ENCODE measurements around the gene NCOA6.
A peak's percentile ranks its signal among the peaks of the same experiment; 100 is the strongest.

Gene NCOA6

DNA sequence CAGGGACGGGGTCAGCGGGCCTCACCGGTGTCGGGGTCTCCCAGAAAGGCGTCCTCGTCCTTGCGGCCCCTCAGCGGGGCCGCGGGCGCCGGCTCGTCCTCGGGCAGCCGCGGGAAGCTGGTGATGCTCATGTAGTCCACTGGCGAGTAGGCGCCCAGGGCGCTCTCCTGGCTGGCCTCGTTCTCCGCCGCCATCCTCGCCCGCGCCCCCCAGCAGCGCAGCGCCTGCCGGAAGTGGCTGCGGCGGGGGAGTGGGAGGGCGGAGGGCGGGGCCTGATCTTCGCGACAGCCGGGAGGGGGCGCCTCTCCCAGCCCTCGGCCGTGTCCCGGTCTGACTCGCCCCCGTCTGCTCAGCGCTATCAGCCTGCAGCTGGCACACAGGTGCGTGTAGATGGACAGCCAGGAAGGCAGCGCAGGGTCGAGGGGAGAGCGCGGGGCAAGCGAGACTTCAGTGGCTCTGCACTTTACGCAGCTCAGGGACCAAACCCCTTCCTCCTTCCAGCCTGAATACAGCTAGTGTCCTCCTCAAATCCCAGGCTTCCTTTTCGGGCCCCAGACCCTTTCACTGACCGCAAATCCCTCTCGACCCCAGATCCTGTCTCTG is 47.3 kb upstream of the NCOA6 start, which contains the start of gene GGT7:
Gene GGT7 (minus strand): TSS at position 235 of the 603 bp plus-strand sequence. CDS start 41 bp downstream, at position 194.
- peaks cover 45% of the 10 kb centered on the region for H3K27me3 ChIP-seq (ENCODE audit: control insufficient read depth, low read length)
- no peaks in the 10 kb centered on the region for H3K9me2 ChIP-seq (replicated peaks; ENCODE audit: control insufficient read depth, low read length)
- no peaks in the 10 kb centered on the region for H3K79me2 ChIP-seq (ENCODE audit: control insufficient read depth, low read length)
- H4K20me1 ChIP-seq (ENCODE audit: control insufficient read depth, insufficient read depth, low read depth, low read length) = no peaks in the 10 kb centered on the region
- peak within 1 kb of the TSS; percentile 69 for H3K4me2 ChIP-seq (ENCODE audit: low read length)
- H3F3A ChIP-seq (ENCODE audit: control insufficient read depth, insufficient read depth) = no peaks in the 10 kb centered on the region
- H3K27ac ChIP-seq (ENCODE audit: low read depth, low read length) = no peak within 1 kb of the TSS
- no peaks in the 10 kb centered on the region for H3K9me3 ChIP-seq (ENCODE audit: control insufficient read depth, insufficient read depth, low read length)
- TF ChIP-seq, protein P1, sequence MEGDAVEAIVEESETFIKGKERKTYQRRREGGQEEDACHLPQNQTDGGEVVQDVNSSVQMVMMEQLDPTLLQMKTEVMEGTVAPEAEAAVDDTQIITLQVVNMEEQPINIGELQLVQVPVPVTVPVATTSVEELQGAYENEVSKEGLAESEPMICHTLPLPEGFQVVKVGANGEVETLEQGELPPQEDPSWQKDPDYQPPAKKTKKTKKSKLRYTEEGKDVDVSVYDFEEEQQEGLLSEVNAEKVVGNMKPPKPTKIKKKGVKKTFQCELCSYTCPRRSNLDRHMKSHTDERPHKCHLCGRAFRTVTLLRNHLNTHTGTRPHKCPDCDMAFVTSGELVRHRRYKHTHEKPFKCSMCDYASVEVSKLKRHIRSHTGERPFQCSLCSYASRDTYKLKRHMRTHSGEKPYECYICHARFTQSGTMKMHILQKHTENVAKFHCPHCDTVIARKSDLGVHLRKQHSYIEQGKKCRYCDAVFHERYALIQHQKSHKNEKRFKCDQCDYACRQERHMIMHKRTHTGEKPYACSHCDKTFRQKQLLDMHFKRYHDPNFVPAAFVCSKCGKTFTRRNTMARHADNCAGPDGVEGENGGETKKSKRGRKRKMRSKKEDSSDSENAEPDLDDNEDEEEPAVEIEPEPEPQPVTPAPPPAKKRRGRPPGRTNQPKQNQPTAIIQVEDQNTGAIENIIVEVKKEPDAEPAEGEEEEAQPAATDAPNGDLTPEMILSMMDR (IDR thresholded peaks at IDR 0.05; ENCODE audit: low read depth, low read length, poor library complexity, severe bottlenecking) = peak; percentile 71
- TF ChIP-seq EZH2phosphoT487 (IDR thresholded peaks at IDR 0.05; ENCODE audit: borderline replicate concordance, low read length) = no peak
- no peaks in the 10 kb centered on the region for H3K36me3 ChIP-seq (ENCODE audit: control insufficient read depth, low read length)
- H3K4me1 ChIP-seq (ENCODE audit: control insufficient read depth, low read length) = peaks cover 33% of the 10 kb centered on the region
- peak within 1 kb of the TSS; percentile 54 for H3K4me3 ChIP-seq (ENCODE audit: low read length)

DNA sequence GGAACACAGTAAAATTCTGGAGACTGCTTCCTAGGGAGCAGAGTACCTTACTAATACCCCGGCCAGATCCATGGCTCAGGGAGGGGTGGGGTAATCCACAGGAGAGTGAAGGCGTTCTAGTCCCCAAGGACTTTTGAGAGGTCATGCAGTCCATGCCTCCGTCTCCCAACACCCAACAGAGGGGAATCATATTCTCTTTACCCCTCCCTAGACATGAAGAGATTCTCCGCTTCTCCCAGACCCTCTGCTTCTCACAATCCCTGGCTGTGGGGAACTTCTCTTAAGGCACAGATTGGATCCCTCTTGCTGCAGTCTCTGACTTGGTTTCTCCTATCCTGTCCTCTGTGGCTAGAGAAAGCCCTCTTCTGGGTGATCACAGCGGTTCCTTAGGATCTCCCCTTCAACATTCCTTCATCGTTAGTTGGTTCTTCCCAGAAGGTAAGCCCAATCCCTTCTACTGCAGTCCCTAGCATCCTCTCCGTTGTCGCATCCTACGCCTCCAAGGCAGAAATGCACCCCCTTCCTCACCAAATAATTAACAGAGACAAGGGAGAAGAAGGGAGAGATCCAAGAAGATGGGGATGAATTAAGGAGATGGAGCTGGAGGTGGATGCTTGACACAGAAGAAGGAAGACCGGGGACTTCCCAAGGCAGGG is 46.6 kb upstream of the NCOA6 start:
- H3K27ac ChIP-seq (ENCODE audit: low read depth, low read length) = no peak overlapping the region
- peak overlapping the region; percentile 69 for H3K4me2 ChIP-seq (ENCODE audit: low read length)
- H3F3A ChIP-seq (ENCODE audit: control insufficient read depth, insufficient read depth) = no peaks in the 10 kb centered on the region
- peak overlapping the region; percentile 54 for H3K4me3 ChIP-seq (ENCODE audit: low read length)
- TF ChIP-seq, protein P1 (IDR thresholded peaks at IDR 0.05; ENCODE audit: low read depth, low read length, poor library complexity, severe bottlenecking) = no peak
- TF ChIP-seq EZH2phosphoT487 (IDR thresholded peaks at IDR 0.05; ENCODE audit: borderline replicate concordance, low read length) = no peak
- no peaks in the 10 kb centered on the region for H3K36me3 ChIP-seq (ENCODE audit: control insufficient read depth, low read length)
- no peaks in the 10 kb centered on the region for H3K9me2 ChIP-seq (replicated peaks; ENCODE audit: control insufficient read depth, low read length)
- peaks cover 33% of the 10 kb centered on the region for H3K4me1 ChIP-seq (ENCODE audit: control insufficient read depth, low read length)
- H3K9me3 ChIP-seq (ENCODE audit: control insufficient read depth, insufficient read depth, low read length) = no peaks in the 10 kb centered on the region
- no peaks in the 10 kb centered on the region for H3K79me2 ChIP-seq (ENCODE audit: control insufficient read depth, low read length)
- peaks cover 42% of the 10 kb centered on the region for H3K27me3 ChIP-seq (ENCODE audit: control insufficient read depth, low read length)
- no peaks in the 10 kb centered on the region for H4K20me1 ChIP-seq (ENCODE audit: control insufficient read depth, insufficient read depth, low read depth, low read length)

DNA sequence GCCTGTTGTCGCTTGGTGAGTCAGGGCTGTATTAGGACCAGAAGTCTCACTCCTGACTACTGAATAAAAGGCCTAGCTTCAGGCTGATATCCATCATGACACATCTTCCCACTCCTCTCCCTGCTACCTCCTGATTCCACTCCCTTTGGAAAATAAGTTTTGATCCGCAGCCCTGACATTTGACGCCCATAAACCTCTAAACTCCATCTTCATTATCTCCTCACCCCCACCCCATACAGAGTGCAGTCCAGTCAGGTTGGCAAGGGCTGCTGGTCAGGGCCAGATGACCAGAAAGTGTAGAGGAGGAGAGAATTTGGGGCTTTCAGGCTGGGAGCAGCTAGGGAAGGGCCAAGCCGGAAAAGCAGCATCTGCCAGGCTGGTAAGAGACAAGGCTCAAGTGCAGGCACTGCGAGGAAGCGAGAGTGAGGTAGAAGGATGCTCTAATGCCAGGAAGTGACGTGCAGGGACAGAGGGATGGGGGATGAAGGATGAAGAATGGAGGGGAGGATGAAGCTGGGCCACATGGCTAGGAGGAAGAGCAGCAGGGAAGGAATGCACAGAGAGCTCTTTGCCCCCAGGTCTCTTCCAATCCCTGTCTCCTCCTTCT is 46.0 kb upstream of the NCOA6 start:
- H3F3A ChIP-seq (ENCODE audit: control insufficient read depth, insufficient read depth) = no peaks in the 10 kb centered on the region
- no peaks in the 10 kb centered on the region for H3K79me2 ChIP-seq (ENCODE audit: control insufficient read depth, low read length)
- H3K4me2 ChIP-seq (ENCODE audit: low read length) = no peak overlapping the region
- H3K4me3 ChIP-seq (ENCODE audit: low read length) = no peak overlapping the region
- H3K27ac ChIP-seq (ENCODE audit: low read depth, low read length) = no peak overlapping the region
- H4K20me1 ChIP-seq (ENCODE audit: control insufficient read depth, insufficient read depth, low read depth, low read length) = no peaks in the 10 kb centered on the region
- H3K27me3 ChIP-seq (ENCODE audit: control insufficient read depth, low read length) = peaks cover 36% of the 10 kb centered on the region
- H3K9me2 ChIP-seq (replicated peaks; ENCODE audit: control insufficient read depth, low read length) = no peaks in the 10 kb centered on the region
- no peaks in the 10 kb centered on the region for H3K9me3 ChIP-seq (ENCODE audit: control insufficient read depth, insufficient read depth, low read length)
- peaks cover 27% of the 10 kb centered on the region for H3K4me1 ChIP-seq (ENCODE audit: control insufficient read depth, low read length)
- TF ChIP-seq, protein P1 (IDR thresholded peaks at IDR 0.05; ENCODE audit: low read depth, low read length, poor library complexity, severe bottlenecking) = no peak
- TF ChIP-seq EZH2phosphoT487 (IDR thresholded peaks at IDR 0.05; ENCODE audit: borderline replicate concordance, low read length) = no peak
- H3K36me3 ChIP-seq (ENCODE audit: control insufficient read depth, low read length) = no peaks in the 10 kb centered on the region

All from DOHH2 (cell line).